SK-N-SH treated with all-trans-retinoic acid at 6 μM for 48 hours (cell line): Measurements from ENCODE around the gene OLFML2A.

Source experiments
- ZFP3 ChIP-seq: fragments of 250-450 bp; sonication (Bioruptor Pico); IDR thresholded peaks from 2 replicates; pipeline ENCODE4 v1.5.0; 2020; ENCODE audit warnings: mild to moderate bottlenecking, moderate library complexity
- ZFP30 ChIP-seq: fragments of 450-650 bp; formaldehyde crosslinking; IDR thresholded peaks from 2 replicates; pipeline ENCODE4 v1.5.0; 2022; ENCODE audit warnings: mild to moderate bottlenecking, moderate library complexity

DNA sequence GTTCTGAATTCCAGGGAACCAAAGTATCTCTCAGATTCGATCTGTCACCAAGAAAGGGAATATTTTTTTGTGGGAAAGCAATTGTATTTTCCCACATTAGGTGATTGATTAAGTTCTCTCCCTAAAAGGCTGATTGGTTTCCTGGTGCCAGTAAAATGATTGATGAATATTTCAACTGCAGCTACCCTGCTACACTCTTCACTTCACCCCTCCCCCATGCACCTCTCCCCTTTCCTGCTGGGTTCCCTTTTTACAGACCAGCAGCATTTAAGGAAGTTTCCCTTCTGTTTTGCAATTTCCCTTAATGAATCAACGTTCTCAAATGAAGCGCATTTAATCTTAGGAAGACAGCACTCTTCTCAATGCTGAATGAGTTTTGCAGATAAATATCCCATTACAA is 18.9 kb upstream of the OLFML2A start:
- no peak for TF ChIP-seq ZFP3
- TF ChIP-seq ZFP30 = no peak
